Stomach (tissue), 4 donors: ENCODE measurements around the gene SCAMP1.

ENCODE experiments used
- CTCF ChIP-seq, 7 experiments: fragments of 450-650 bp in 4 of 7; fragments of 200-600 bp in 3 of 7; sonication (generic) in 3 of 7; IDR thresholded peaks; one replicate each; pipeline ENCODE4 v1.5.1; 2016 to 2019; ENCODE audit warnings: antibody characterized with exemption in 7 of 7, control low read depth in 2 of 7, mild to moderate bottlenecking in 1 of 7
- EP300 ChIP-seq: sonication (generic); formaldehyde crosslinking; IDR thresholded peaks from one replicate; pipeline ENCODE4 v1.6.1; 2017; ENCODE audit warnings: antibody characterized with exemption
- POLR2A ChIP-seq, 4 donors: fragments of 450-650 bp; IDR thresholded peaks; one replicate each; pipeline ENCODE4 v1.6.1; 2016; ENCODE audit warnings: antibody characterized with exemption in 4 of 4, control low read depth in 2 of 4, mild to moderate bottlenecking in 1 of 4, moderate library complexity in 1 of 4

- TF ChIP-seq EP300, result no peak
- no peak for TF ChIP-seq CTCF (IDR thresholded peaks at IDR 0.05)
- TF ChIP-seq POLR2A (IDR thresholded peaks at IDR 0.05), result no peak
Observed at GRCh38 chr5:78476795-78477194, 116.4 kb downstream of the SCAMP1 start.
